Activated CD4-positive, alpha-beta T cell treated with anti-CD3 and anti-CD28 coated beads for 1 hour (primary cell): ENCODE data around the gene PRKG2.

ENCODE experiments used
- DNase-seq: peaks from one replicate; pipeline ENCODE4 v3.0.0-alpha.2; 2020

Gene PRKG2

DNA sequence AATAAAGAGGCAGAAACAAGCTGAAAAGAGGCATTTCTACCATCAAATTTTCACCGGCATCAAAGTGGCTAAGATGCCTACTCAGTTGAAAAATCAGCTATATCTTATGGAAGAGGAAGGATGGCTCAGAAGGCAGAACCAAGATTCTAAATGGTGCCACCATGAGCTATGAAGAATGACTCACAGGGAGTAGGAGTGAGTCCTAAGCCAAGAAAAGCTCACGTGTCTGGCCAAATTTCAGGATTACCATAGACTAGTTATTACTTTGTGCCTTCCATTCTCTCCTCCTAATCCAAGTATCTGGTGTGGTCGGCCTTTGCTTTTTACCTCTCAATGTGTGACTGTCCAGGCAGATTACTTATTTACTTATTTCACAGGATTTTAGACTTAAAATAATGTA is 129.7 kb downstream of the PRKG2 start:
- no peak for DNase-seq

- no peak for DNase-seq
Measured at GRCh38 chr4:81084634-81085033, 130.4 kb downstream of the PRKG2 start.

DNA sequence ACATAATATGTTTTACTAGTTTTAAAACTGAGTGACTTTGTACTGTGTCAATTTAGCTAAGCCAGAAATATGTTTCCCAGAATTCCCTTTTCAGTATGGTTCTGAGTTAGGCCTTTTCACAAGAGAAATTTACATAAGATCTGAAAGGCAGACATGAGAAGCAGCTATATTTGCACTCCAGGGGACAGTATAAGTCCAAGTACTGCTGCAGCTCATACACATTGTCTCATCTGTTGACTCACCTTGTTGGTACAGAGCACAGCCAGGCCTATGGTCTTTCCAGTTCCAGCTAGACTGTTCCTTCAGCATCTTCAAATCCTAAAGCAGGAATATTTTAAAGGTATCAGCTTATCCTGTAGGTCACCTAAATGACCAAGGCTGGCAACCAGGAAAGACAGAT is 131.0 kb downstream of the PRKG2 start:
- DNase-seq, result no peak

- DNase-seq, result no peak
Measured at GRCh38 chr4:81081156-81081555, 133.9 kb downstream of the PRKG2 start.

GRCh38 chr4:81071013-81071412 is 144.0 kb downstream of the PRKG2 start:
- DNase-seq, result no peak

- peak; percentile 16 for DNase-seq
Measured at GRCh38 chr4:81069706-81070331, 145.2 kb downstream of the PRKG2 start.

DNA sequence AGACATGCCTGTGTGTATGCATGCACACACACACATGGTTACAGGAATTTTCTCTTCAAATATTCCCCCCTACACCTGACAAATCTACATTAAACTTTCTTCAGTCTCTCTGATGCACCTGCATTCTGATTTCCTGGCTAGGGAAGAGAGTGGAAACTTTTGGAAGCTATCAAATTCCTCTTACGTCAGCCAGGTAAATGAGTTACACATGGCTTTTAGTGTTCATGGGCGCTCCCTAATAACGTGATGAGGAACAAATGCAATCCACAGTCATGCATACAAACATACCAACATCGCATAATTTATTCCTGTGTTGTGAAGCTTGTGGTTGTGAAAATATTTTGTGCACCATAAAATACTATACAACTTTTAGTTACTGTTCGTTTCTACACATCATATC is 149.6 kb downstream of the PRKG2 start:
- DNase-seq, result no peak

GRCh38 chr4:81062001-81062400 is 153.0 kb downstream of the PRKG2 start:
- no peak for DNase-seq

- no peak for DNase-seq
Measured at GRCh38 chr4:81061344-81061730, 153.7 kb downstream of the PRKG2 start.

GRCh38 chr4:81060587-81061343 is 154.3 kb downstream of the PRKG2 start:
- no peak for DNase-seq

DNA sequence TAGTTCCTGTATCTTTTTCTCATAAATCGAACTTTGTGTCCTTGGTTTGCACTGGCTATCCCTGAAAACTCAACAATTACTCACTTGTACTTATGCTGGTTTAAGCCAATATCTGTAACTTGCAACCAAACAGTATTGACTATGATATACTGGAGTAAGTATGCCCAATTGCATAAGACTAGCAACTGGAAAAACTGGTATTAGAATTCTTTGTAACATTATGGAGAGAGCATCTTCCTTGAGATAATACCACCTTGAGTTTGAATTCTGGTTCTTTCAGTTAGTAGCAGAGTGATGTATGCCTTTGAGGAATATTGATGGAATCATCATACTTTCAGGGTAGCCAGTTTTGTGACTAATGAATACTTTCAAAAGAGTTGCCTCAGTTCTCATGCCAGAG is 156.4 kb downstream of the PRKG2 start:
- DNase-seq, result no peak

GRCh38 chr4:81052119-81053068 is 162.6 kb downstream of the PRKG2 start:
- peak; percentile 17 for DNase-seq

GRCh38 chr4:81049907-81050306 is 165.1 kb downstream of the PRKG2 start:
- DNase-seq, result no peak

DNA sequence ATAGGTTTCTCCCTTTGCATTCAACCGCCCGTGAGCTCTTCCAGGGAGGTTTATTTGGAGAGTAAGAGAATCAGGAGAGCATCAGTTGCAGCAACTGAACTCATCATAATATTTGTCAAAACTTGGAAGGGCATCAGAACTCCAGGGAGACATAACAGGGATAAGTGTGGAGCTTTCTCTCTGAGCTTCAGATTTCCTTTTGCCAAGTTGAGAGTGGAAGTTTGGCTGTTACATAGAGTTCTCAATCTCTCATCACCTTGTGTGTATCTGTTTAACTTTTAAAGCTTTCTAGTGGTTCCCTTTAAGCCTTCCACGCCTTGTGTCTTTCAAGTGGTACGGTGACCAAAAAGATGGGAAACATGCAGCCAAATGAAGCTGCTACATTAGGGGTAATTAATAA is 165.7 kb downstream of the PRKG2 start:
- no peak for DNase-seq

GRCh38 chr4:81042578-81043365 is 172.2 kb downstream of the PRKG2 start:
- DNase-seq, result no peak

DNA sequence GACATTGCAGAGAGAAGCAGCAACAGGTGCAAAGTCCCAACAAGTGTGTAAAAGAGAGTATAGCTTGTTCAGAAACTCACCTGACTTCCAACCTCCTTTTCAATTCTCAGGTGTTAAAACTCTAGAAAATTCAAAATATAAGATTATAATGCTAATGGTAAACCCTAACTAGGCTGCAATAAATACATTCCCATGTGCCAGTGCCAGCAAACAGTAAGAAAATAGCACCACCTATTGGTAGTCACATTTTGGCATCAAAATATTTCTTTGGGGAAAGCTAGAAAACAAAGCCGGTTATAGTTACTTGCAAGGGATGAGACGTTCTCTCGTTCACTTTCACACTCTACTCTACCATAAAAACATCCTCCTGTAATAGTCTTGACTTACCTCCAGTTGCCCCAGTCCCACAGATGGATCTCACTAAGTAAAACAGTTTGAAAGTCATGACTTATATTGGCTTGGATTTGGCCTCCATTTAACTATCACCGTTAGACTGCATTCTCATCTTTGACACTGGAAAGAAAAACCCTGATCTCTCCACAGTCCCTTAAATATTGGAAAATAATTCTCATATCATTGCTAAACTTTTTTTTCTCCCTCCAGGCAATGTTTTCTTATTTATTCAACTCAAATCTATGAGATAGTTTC is 174.9 kb downstream of the PRKG2 start:
- DNase-seq, result no peak

GRCh38 chr4:81039351-81039972 is 175.6 kb downstream of the PRKG2 start:
- no peak for DNase-seq

DNA sequence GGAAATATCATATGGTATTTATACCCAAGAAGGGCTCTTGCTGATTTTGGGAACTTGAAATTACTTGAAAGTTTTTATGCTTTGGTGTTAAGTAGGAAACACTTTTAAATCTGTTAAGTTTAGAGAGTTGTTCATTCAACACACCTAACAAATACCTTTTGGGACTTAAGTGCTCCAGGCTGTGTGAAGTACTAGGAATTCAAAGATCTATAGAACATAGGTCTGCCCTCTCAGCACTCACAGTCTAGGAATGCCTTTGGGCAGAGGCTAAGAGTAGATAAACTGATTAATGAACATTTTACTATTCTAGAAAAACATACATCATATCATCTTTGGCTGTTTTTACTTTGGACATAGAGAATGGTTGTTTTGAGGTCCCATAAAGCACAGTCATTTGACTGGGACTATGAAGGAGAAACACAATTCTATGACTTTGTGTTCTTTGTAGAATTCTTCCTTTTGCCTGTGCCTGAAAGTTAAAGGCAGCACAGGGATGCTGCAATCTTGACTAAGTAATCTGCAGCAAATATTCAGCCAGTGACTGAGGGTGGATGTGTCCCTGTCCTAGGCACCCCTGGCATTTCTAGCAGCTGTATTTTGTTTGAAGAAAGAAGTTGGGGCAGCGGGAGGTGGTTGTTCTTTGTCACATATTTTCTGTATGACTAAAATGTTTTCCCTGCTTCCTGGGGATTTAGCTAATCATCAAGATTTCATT is 176.2 kb downstream of the PRKG2 start:
- no peak for DNase-seq
